Measurements from ENCODE around the gene CASP5.

DNA sequence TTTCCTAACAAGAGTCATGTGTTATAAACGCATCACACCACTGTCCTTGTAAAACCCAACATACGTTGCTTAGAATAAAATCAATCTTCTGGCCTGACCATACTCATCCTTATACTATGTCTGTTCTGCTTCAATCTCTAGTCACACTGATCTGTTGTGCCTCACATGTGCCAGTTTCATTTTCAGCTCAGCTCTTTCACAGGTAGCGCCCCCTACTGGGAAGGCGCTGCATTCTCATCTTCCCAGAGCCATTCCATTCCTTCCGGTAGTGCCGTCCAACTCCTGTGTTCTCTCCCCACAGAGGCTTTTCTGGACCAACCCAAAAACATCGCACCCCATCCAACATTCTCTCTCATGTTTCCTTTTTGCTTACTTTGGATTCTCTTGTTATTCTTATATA lies 22.2 kb downstream of the CASP5 start:
- TF ChIP-seq EZH2 (IDR thresholded peaks at IDR 0.05; ENCODE audit: borderline replicate concordance, insufficient read depth, low read length, poor library complexity, severe bottlenecking) = no peak
- TF ChIP-seq, protein P1, sequence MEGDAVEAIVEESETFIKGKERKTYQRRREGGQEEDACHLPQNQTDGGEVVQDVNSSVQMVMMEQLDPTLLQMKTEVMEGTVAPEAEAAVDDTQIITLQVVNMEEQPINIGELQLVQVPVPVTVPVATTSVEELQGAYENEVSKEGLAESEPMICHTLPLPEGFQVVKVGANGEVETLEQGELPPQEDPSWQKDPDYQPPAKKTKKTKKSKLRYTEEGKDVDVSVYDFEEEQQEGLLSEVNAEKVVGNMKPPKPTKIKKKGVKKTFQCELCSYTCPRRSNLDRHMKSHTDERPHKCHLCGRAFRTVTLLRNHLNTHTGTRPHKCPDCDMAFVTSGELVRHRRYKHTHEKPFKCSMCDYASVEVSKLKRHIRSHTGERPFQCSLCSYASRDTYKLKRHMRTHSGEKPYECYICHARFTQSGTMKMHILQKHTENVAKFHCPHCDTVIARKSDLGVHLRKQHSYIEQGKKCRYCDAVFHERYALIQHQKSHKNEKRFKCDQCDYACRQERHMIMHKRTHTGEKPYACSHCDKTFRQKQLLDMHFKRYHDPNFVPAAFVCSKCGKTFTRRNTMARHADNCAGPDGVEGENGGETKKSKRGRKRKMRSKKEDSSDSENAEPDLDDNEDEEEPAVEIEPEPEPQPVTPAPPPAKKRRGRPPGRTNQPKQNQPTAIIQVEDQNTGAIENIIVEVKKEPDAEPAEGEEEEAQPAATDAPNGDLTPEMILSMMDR (IDR thresholded peaks at IDR 0.05; ENCODE audit: poor library complexity, severe bottlenecking) = no peak
- no peak for TF ChIP-seq TAF1 (IDR thresholded peaks at IDR 0.05; ENCODE audit: low read depth)
- TF ChIP-seq, protein P2, sequence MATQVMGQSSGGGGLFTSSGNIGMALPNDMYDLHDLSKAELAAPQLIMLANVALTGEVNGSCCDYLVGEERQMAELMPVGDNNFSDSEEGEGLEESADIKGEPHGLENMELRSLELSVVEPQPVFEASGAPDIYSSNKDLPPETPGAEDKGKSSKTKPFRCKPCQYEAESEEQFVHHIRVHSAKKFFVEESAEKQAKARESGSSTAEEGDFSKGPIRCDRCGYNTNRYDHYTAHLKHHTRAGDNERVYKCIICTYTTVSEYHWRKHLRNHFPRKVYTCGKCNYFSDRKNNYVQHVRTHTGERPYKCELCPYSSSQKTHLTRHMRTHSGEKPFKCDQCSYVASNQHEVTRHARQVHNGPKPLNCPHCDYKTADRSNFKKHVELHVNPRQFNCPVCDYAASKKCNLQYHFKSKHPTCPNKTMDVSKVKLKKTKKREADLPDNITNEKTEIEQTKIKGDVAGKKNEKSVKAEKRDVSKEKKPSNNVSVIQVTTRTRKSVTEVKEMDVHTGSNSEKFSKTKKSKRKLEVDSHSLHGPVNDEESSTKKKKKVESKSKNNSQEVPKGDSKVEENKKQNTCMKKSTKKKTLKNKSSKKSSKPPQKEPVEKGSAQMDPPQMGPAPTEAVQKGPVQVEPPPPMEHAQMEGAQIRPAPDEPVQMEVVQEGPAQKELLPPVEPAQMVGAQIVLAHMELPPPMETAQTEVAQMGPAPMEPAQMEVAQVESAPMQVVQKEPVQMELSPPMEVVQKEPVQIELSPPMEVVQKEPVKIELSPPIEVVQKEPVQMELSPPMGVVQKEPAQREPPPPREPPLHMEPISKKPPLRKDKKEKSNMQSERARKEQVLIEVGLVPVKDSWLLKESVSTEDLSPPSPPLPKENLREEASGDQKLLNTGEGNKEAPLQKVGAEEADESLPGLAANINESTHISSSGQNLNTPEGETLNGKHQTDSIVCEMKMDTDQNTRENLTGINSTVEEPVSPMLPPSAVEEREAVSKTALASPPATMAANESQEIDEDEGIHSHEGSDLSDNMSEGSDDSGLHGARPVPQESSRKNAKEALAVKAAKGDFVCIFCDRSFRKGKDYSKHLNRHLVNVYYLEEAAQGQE (IDR thresholded peaks at IDR 0.05; ENCODE audit: borderline replicate concordance) = no peak
